PC-3 (cell line): ENCODE data around the gene MEGF10. TPM values are rescaled to one million over a fixed set of nuclear protein-coding genes. Genes with fewer than 3 reads are reported as not detected.

ENCODE experiments used
- ATAC-seq: fragments of 200-7000 bp; cut with Tn5 transposase; 2 replicates; pipeline ENCODE4 v1.9.1; 2020; ENCODE audit warnings: mild to moderate bottlenecking, moderate library complexity
- BruUV-seq: library from RNA; stranded (reverse); fragments of 400-500 nt; replicated peaks from 2 replicates; lab custom pipeline; 2021; lab: Mats Ljungman, UMichigan
- CTCF ChIA-PET: fragments of 300-600 bp; sonication (Branson Sonifier 250); formaldehyde crosslinking; loops from one replicate; lab custom pipeline; 2022; ENCODE audit warnings: antibody characterized with exemption; lab: Charles Lee
- POLR2A ChIA-PET: fragments of 300-600 bp; sonication (Branson Sonifier 250); formaldehyde crosslinking; loops from one replicate; lab custom pipeline; 2022; ENCODE audit warnings: antibody characterized with exemption; ENCODE audit not compliant: unreplicated experiment; lab: Charles Lee
- DNase-seq: peaks from one replicate; pipeline ENCODE4 v3.0.0-alpha.2; 2015
- H2AFZ ChIP-seq: fragments of 300-600 bp; sonication (generic); 2 replicates; pipeline ENCODE4 v1.6.0; 2016; ENCODE audit warnings: antibody characterized with exemption, low read length
- H3F3A ChIP-seq: fragments of 300-600 bp; sonication (generic); one replicate; pipeline ENCODE4 v1.6.0; 2017; ENCODE audit warnings: antibody characterized with exemption, low read length, control low read depth, mild to moderate bottlenecking; ENCODE audit not compliant: unreplicated experiment
- H3K27ac ChIP-seq: fragments of 300-600 bp; sonication (generic); 2 replicates; pipeline ENCODE4 v1.5.1; 2016; ENCODE audit warnings: mild to moderate bottlenecking, low read length
- H3K27me3 ChIP-seq: fragments of 300-600 bp; sonication (generic); 2 replicates; pipeline ENCODE4 v1.6.1; 2016; ENCODE audit warnings: low read length, mixed read lengths
- H3K36me3 ChIP-seq: fragments of 300-600 bp; sonication (generic); 2 replicates; pipeline ENCODE4 v1.6.1; 2016; ENCODE audit warnings: low read depth, mixed run types, low read length, mixed read lengths
- H3K4me1 ChIP-seq: fragments of 300-600 bp; sonication (generic); 2 replicates; pipeline ENCODE4 v1.5.1; 2016; ENCODE audit warnings: low read length; ENCODE audit not compliant: insufficient read depth
- H3K4me2 ChIP-seq: fragments of 300-600 bp; sonication (generic); 2 replicates; pipeline ENCODE4 v1.6.0; 2016; ENCODE audit warnings: low read length
- H3K4me3 ChIP-seq: fragments of 300-600 bp; sonication (generic); 2 replicates; pipeline ENCODE4 v1.5.1; 2016; ENCODE audit warnings: mild to moderate bottlenecking, low read length, mixed read lengths
- H3K79me2 ChIP-seq: fragments of 300-600 bp; sonication (generic); 2 replicates; pipeline ENCODE4 v1.6.1; 2017; ENCODE audit warnings: low read length, mixed read lengths
- H3K9ac ChIP-seq: fragments of 300-600 bp; sonication (generic); 2 replicates; pipeline ENCODE4 v1.6.0; 2016; ENCODE audit warnings: mild to moderate bottlenecking, low read length
- H3K9me2 ChIP-seq: fragments of 300-600 bp; sonication (generic); replicated peaks from 2 replicates; pipeline ENCODE4 v1.6.1; 2016; ENCODE audit warnings: mixed run types, low read length, mixed read lengths
- H3K9me3 ChIP-seq: fragments of 300-600 bp; sonication (generic); 2 replicates; pipeline ENCODE4 v1.6.1; 2016; ENCODE audit warnings: low read length, mixed read lengths
- H4K20me1 ChIP-seq: fragments of 300-600 bp; sonication (generic); 2 replicates; pipeline ENCODE4 v1.6.1; 2016; ENCODE audit warnings: low read length, mixed read lengths
- CTCF ChIP-seq: fragments of 300-600 bp; sonication (generic); conservative IDR thresholded peaks from 2 replicates; pipeline ENCODE4 v1.5.1; 2017; ENCODE audit warnings: antibody characterized with exemption, low read depth, mild to moderate bottlenecking, low read length
- EZH2 ChIP-seq: fragments of 300-600 bp; sonication (generic); IDR thresholded peaks from one replicate; pipeline ENCODE4 v1.6.1; 2017; ENCODE audit warnings: antibody characterized with exemption, mild to moderate bottlenecking, low read length; ENCODE audit not compliant: unreplicated experiment
- EZH2phosphoT487 ChIP-seq: fragments of 300-600 bp; sonication (generic); IDR thresholded peaks from 2 replicates; pipeline ENCODE4 v1.6.1; 2018; ENCODE audit warnings: mild to moderate bottlenecking, antibody characterized with exemption, low read length, borderline replicate concordance
- intact Hi-C: fragments of 100-400 bp; cut with micrococcal nuclease; formaldehyde crosslinking; loops from 2 replicates; pipeline ENCODE4 v1.9.0; 2023
- total RNA-seq: library from RNA; depleted of rRNA; stranded (reverse); fragments of >200 nt; gene quantifications from 2 replicates; pipeline ENCODE4 v1.2.3, GENCODE V29; 2014

Gene MEGF10
- total RNA-seq, 1 experiment from 2014 or later: not detected

GRCh38 chr5:127400539-127400938 is 109.9 kb downstream of the MEGF10 start:
- peaks cover 38% of the 10 kb centered on the region; the same call in 1 of the 2 replicates for H3K27me3 ChIP-seq
- no peaks in the 10 kb centered on the region for H3K9me2 ChIP-seq
- H2AFZ ChIP-seq: no peak overlapping the region
- no peak overlapping the region for H3K27ac ChIP-seq
- ATAC-seq: no peak
- H3K79me2 ChIP-seq: no peaks in the 10 kb centered on the region
- H3K4me2 ChIP-seq: no peak overlapping the region
- no peaks in the 10 kb centered on the region for H3F3A ChIP-seq
- H3K36me3 ChIP-seq: no peaks in the 10 kb centered on the region
- ChIA-PET CTCF (no interaction called here), POLR2A (no interaction called here)
- no peak for DNase-seq
- no peak overlapping the region for H3K4me3 ChIP-seq
- H3K9me3 ChIP-seq: no peaks in the 10 kb centered on the region
- H4K20me1 ChIP-seq: no peaks in the 10 kb centered on the region; the same call in 1 of the 2 replicates
- intact Hi-C loops: no loop called here
- H3K4me1 ChIP-seq: no peaks in the 10 kb centered on the region
- TF ChIP-seq CTCF: no peak
- no peak for TF ChIP-seq EZH2phosphoT487
- no peak for TF ChIP-seq EZH2
- no TSS peak for BruUV-seq
- H3K9ac ChIP-seq: no peak overlapping the region

GRCh38 chr5:127400946-127401670 is 110.5 kb downstream of the MEGF10 start:
- ATAC-seq: no peak
- no peaks in the 10 kb centered on the region; the same call in 1 of the 2 replicates for H4K20me1 ChIP-seq
- POLR2A ChIA-PET: no interaction called here
- no peak overlapping the region for H2AFZ ChIP-seq
- no peaks in the 10 kb centered on the region for H3K4me1 ChIP-seq
- DNase-seq: no peak
- H3K4me3 ChIP-seq: no peak overlapping the region
- no peaks in the 10 kb centered on the region for H3K9me2 ChIP-seq
- no peaks in the 10 kb centered on the region for H3F3A ChIP-seq
- no peaks in the 10 kb centered on the region for H3K79me2 ChIP-seq
- H3K27ac ChIP-seq: no peak overlapping the region
- CTCF ChIA-PET: no interaction called here
- no peak overlapping the region for H3K4me2 ChIP-seq
- intact Hi-C loops: no loop called here
- no TSS peak for BruUV-seq
- TF ChIP-seq EZH2phosphoT487: no peak
- TF ChIP-seq EZH2: no peak
- no peak for TF ChIP-seq CTCF
- H3K9ac ChIP-seq: no peak overlapping the region
- no peaks in the 10 kb centered on the region for H3K36me3 ChIP-seq
- H3K9me3 ChIP-seq: no peaks in the 10 kb centered on the region
- H3K27me3 ChIP-seq: peaks cover 38% of the 10 kb centered on the region; the same call in 1 of the 2 replicates

- DNase-seq (no peak), ATAC-seq (no peak)
- TF ChIP-seq CTCF (no peak), EZH2phosphoT487 (no peak), EZH2 (no peak)
- Histone ChIP-seq H3K79me2 (no peaks in the 10 kb centered on the region), H3K4me1 (no peaks in the 10 kb centered on the region), H3F3A (no peaks in the 10 kb centered on the region), H3K9ac (no peak overlapping the region), H3K27me3 (peaks cover 38% of the 10 kb centered on the region; the same call in 1 of the 2 replicates), H3K9me3 (no peaks in the 10 kb centered on the region), H3K4me3 (no peak overlapping the region), H3K9me2 (no peaks in the 10 kb centered on the region), H2AFZ (no peak overlapping the region), H4K20me1 (no peaks in the 10 kb centered on the region; the same call in 1 of the 2 replicates), H3K4me2 (no peak overlapping the region), H3K36me3 (no peaks in the 10 kb centered on the region), H3K27ac (no peak overlapping the region)
- CTCF ChIA-PET: no interaction called here
- BruUV-seq: no TSS peak
- intact Hi-C loops: no loop called here
- POLR2A ChIA-PET: no interaction called here
Measured at GRCh38 chr5:127402361-127402760, 111.8 kb downstream of the MEGF10 start.
